LNCAP (cell line): ENCODE results near the gene FAM114A1.

Experiments
- TF ChIP-seq, protein P1 (sequence below): fragments of 450-650 bp; IDR thresholded peaks from 2 replicates; pipeline ENCODE4 v1.5.1; 2017; ENCODE audit warnings: mild to moderate bottlenecking

FAM114A1 gene

DNA sequence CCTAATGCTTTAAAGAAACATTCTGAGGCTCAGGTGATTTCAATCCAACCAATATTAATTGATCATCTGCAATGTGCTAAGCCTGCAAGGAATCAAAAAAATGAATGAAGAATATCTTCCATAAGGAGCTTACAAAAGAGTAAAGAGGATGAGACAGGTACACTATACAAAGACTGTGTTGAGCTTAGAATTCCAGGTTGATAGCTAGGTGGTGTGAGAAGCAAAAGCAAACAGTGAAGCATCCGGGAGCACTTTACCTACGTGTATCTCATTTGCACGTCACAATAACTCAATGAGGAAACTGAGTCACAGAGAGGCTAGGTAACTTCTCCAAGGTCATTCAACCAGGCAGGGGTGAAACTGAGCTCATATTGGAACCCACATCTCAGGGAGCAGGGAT, 37.1 kb downstream of the FAM114A1 start:
- TF ChIP-seq, protein P1, sequence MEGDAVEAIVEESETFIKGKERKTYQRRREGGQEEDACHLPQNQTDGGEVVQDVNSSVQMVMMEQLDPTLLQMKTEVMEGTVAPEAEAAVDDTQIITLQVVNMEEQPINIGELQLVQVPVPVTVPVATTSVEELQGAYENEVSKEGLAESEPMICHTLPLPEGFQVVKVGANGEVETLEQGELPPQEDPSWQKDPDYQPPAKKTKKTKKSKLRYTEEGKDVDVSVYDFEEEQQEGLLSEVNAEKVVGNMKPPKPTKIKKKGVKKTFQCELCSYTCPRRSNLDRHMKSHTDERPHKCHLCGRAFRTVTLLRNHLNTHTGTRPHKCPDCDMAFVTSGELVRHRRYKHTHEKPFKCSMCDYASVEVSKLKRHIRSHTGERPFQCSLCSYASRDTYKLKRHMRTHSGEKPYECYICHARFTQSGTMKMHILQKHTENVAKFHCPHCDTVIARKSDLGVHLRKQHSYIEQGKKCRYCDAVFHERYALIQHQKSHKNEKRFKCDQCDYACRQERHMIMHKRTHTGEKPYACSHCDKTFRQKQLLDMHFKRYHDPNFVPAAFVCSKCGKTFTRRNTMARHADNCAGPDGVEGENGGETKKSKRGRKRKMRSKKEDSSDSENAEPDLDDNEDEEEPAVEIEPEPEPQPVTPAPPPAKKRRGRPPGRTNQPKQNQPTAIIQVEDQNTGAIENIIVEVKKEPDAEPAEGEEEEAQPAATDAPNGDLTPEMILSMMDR: no peak

DNA sequence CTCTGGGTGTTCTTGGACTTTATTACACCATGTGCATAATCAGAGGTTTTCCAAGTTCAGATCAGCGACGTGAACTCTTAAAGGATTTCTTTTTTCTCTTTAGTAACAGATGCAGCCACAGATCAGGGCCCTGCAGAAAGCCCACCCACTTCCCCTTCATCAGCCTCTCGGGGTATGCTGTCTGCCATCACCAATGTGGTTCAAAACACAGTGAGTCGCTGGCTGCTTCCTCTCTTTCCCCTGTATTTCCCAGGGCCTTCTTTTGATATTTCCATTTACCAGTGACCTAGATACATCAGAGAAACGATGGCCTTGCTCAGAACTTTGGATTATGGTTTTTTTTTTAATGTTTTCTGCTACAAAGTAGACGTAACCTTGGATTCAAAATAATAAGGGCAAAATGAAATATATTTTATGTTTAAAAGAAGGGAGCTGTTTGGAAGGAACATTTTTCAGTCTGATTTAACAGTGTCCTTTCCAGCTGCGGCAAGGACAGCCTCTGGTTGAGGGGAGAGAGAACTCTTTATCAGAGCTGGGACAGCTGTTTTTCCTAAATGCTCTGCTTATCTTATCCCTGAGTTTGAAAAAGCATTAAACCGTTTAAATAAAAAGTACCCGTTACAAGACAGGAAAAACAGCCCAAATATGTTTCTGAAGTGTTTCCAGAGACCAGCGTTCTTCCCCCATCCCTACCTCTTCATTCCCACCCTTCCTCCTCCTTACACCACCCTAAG, 38.2 kb downstream of the FAM114A1 start:
- TF ChIP-seq, protein P1: no peak

DNA sequence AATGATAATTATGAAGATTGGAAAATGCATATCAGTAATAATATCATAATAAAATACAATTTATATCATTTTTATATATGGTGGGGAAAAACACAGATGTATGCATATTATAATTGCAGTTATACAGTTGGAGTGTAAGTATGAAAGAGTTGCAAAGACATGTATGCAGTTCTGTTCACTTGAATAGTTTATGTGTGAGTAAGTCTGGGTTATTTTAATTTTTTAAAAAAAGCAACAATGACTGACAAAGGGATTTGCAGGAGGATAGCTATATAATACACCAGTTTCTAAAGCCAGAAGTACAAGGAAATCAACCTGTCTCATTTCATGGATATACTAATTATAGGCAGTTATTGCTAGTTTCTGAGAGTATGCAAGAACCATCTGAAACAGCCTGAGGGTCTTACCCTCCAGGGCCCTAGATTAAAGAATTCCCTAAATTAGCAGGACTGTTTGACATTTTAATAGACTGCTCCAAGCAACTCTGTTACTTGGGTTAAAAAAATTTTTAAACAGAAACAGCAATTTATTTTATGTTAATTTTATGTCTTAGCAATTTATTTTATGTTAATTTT, 40.2 kb downstream of the FAM114A1 start:
- TF ChIP-seq, protein P1: no peak

DNA sequence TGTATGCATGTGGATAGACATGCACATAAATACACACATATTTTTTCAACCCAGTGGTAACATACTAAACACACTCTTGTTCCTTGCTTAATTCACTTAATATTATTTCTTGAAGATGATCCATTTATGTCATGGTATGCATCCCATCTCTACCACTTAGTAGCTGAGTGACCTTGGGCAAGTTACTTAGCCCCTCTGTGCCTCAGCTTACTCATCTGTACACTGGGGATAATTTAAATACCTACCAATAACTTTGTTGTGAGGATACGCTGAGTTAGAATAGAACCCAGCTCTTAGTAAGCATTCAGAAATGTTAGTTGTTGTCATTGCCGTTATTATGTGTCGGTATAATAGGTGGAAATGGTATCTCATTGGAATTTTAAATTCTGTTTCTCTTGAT, 41.4 kb downstream of the FAM114A1 start:
- TF ChIP-seq, protein P1: no peak

DNA sequence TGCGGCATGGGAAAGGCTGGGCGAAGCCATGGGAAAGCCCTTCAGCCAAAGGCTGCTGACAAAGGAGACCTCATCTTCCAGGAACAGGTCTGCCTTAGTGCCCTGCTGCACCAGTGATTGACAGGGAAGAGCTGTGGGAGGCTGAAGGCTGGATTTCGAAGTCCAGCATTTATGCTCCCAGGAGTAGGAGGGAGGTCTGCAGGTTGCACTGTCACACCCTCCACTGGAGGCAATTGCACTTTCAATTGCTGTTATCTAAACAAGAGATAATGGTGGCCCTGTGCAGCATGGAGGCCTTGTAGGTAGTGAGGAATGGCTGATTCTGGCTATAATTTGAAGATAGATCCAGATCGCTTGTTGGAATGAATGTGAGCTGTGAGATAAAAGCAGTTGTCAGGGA, 43.7 kb downstream of the FAM114A1 start:
- TF ChIP-seq, protein P1: no peak

DNA sequence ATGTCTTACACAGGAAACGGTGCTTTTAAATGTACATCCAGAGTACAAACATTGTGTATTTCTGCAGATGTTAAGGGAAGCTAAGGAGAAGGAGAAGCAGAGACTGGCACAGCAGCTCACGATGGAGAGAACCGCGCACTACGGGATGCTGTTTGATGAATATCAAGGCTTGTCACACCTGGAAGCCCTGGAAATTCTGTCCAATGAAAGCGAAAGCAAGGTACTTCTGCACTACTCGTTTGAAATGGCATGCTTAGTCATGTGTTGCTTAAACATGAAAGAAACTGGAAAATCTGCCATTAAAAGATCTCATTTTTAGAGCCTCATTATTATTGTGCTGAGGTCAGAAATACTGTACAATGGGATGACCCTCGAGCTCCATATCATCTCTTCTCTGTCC, 47.2 kb downstream of the FAM114A1 start:
- TF ChIP-seq, protein P1: no peak

DNA sequence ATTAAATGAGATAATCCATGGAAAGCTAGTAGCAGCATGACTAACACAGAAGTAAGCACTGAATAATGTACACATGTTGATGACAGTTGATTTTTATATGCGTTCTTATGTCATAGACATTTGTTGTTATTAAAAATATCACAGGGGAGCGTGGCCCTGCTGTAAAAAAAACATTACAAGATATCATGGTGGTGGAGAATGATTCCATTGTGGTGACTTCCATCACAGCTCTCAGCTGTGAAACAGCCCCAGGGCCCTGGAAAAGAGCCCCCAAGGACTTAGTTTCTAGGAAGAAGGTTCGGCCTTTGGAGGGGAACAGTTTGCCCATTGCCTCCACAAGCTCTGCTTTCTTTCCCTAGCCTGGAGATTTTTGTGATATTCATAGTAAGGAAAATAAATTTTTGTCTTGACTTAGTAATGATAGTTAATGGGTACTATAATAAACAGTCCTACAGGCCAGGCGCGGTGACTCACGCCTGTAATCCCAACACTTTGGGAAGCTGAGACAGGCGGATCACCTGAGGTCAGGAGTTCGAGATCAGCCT, 49.9 kb downstream of the FAM114A1 start:
- TF ChIP-seq, protein P1: no peak
